Activated CD4-positive, alpha-beta T cell treated with anti-CD3 and anti-CD28 coated beads, Interleukin-2, Interleukin-4, amounts not matched to agents 100 ng/mL and 50 ng/mL, durations not matched to agents 16 hours and 8 hours (primary cell): Measurements from ENCODE around the gene PRKG1.
"Not testable (repeated sequence)": the region's sequence is repeated elsewhere in the genome, so short reads cannot be mapped to it uniquely, and the experiment has no call there.

Experiments used
- DNase-seq: peaks from one replicate; pipeline ENCODE4 v3.0.0-alpha.2; 2020; ENCODE audit warnings: low spot score

The PRKG1 gene

GRCh38 chr10:51427758-51428157 lies 353.5 kb downstream of the PRKG1 start:
- DNase-seq = no peak

- no peak for DNase-seq
Observed at GRCh38 chr10:51430506-51430905, 356.2 kb downstream of the PRKG1 start.

DNA sequence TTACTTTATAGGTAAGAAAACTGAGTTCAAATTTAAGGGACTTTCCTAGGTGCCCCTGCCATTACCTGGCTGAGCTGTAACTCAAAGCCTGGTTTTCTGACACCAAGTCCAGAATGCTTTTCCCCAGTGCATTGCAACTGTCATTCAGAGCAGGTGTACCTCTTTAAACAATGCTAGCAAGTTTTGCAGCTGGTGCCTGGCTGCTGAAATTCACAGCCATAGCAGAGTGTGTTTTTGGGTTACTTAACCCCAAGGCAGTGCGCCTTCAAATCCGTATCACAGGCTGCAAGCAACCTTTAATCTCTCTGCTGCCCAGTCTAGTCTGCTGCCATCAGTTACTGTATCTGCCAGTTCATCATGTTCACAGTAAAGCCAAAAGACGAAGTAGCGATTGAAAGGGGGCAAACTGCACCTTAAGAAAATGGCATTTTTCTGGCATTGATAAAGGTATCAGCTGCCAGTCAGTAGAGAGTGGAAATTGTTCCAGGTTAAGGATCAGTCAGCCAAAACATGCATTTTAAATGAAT lies 359.7 kb downstream of the PRKG1 start:
- DNase-seq = no peak

DNA sequence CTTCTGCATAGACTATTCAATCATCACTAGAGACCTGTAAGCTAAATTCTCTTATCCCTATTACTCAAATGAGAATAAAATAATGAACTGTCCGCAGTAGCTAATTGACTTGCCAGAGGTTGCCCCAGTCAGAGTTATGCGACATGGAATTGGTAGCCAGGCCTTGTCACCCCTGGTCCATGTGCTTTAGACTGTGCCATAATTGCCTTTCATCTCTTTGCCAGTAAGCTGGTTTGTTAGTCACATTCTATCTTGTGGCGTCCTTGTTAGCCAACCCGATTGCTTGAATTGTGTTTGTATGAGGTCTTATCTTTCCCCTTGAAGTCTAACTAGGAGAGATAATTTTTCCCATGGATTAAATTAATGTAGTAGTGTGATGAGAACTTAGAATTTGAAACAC lies 362.5 kb downstream of the PRKG1 start:
- DNase-seq = no peak

DNA sequence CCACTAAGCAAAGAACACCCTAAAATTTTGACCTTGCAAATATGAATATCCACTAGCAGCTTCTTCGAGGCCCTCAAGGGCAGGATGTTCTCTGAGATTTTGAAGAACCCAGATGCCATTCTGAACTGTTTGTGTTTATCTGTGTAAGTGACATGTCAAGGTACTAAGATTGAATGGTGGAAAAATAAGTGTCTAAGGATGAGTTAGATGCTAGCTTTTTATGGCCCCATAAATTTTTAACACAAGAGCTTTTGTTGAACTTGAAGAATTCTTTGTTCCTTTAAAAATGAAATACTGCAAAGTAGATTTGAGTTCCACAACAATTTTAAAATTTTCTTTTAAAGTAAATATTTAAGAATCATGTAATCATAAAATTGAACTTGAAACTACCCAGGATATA lies 365.4 kb downstream of the PRKG1 start:
- no peak for DNase-seq

DNA sequence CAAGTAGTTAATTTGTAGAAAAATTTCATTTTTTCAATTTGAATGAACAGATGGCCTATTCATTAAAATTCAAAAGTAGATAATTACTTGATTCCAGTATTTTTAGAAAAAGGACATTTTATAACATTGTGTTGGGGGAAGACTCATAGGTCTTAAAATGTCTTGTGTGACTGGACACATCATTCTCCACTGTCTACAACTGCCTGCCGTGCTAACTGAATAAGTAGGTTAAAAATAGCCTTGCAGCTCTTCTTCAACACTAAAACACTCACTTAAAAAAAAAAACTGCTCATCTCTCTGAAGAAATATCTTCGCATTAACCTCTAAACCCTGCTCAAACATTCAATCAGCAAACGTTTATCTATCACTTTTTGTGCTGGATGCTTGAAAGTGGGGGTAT lies 371.3 kb downstream of the PRKG1 start:
- no peak for DNase-seq

DNA sequence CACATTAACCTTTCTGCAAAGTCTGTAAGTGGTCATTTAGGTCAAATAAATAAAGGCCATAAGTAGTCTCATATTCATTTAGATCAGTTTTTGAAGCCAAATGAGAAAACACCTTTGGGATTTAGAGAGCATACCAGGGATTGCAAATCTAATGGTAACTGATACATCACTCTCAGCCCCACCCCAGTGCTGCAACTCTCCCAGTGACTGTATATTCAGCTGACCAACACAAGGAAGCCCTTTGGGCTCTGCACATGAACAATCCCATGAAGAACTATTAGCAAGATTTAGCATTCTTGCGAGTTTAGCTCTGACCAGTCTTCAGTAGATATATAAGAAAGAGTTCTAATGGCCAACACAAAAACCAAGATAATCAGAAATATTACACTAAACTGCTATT lies 372.8 kb downstream of the PRKG1 start:
- no peak for DNase-seq

DNA sequence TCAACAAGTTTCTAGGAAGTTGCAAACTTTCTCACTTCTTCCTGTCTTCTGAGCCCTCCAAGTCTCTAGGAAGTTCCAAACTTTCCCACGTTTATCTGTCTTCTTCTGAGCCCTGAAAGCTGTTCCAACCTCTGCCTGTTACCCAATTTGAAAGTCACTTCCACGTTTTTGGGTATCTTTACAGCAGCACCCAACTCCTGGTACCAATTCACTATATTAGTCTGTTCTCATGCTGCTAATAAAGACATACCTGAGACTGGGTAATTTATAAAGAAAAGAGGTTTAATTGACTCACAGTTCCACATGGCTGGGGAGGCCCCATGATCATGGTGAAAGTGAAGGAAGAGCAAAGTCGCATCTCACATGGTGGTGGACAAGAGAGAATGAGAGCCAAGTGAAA lies 381.5 kb downstream of the PRKG1 start:
- not testable (repeated sequence) for DNase-seq

DNA sequence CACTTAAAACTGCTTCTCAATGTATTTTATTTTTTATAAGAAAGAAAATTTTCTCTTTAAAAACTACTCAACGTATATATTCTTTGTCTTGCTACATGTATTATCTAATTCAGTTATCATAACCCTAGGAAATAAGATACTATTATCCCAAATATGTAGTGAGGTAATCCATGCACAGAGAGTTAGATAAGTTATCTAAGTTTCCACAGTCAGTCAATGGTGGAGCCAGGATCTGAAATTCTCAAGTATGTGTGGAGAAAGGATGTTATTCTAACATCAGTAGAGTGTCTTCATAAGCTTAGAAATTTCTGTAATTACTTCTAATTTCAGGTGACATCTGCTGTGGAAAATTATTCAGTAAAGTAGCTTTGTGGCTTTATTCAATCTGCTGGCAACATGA lies 385.2 kb downstream of the PRKG1 start:
- no peak for DNase-seq

DNA sequence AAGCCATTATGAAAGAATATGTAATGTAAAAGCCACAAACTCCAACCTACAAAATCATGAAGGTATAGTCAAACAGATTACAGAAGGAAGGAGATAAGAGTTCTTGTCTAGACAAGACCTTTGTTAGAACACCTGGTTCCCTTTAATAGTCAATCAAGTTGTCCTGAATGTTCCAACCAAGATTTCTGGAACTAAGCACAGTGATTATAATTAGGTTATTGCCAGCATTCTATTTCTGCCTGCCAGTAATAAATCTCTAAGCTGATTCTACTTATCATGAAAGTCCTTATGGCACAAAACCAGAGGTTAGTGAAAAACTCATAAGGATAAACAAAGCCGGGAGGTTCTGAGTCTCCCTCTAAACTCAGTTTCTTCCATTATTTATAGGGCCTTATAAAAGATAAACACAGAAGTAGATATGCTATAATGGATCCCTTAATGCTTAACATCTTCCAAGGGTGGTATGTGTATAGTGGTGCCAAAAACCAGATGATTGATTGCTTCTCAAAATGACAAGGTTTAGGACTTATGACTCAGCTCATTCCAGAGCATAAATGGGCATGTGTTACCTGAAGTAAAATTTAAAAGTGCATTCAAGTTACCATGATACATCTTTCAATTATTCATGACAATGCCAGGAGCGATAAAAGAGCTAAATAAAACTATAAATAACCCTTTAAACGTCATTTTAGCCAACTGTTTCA lies 387.9 kb downstream of the PRKG1 start:
- DNase-seq = no peak

DNA sequence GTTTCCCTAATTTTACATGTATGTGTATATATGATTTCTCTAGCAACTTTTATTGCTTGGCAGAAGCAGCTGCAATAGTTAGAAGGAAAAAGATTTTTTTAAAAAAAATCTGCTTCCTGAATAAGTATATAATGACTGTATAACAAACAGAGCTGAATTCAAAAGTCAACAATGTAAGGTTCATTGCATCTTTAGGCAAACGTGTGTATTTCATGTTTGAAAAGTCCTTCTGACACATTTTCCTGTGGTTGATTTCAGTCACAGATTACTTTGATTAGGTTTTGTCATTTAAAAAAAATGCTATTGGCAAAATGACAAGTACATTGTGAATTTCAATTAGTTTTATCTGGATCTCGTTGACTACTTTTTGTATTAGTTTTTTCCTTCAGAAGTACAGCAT lies 394.1 kb downstream of the PRKG1 start:
- DNase-seq = no peak

- no peak for DNase-seq
Observed at GRCh38 chr10:51469686-51470085, 395.4 kb downstream of the PRKG1 start.

DNA sequence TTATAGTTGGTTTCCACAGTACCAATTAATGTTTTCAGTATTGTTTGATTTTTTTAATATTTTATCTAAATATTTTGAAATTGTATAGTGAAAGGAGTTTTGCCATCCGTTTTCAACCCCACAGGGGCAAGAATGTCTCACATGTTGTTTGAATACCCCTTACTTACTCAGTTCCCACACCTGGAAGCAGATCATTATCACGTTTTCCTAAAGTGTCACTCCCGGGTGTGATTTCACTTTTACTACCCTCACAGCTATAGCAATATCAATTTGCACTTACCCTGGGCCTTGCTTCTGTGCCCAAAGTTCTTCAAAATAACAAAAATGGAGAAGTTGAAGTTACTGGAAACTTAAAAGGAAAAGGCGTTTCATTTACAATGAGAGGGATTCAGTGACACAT lies 397.0 kb downstream of the PRKG1 start:
- DNase-seq = no peak

- no peak for DNase-seq
Observed at GRCh38 chr10:51472154-51472553, 397.9 kb downstream of the PRKG1 start.

- DNase-seq = no peak
Observed at GRCh38 chr10:51479711-51480110, 405.4 kb downstream of the PRKG1 start.

GRCh38 chr10:51485668-51486067 lies 411.4 kb downstream of the PRKG1 start:
- DNase-seq = no peak

- no peak for DNase-seq
Observed at GRCh38 chr10:51487576-51487975, 413.3 kb downstream of the PRKG1 start.

- no peak for DNase-seq
Observed at GRCh38 chr10:51488766-51489408, 414.6 kb downstream of the PRKG1 start.

- no peak for DNase-seq
Observed at GRCh38 chr10:51498424-51498823, 424.1 kb downstream of the PRKG1 start.

- no peak for DNase-seq
Observed at GRCh38 chr10:51501396-51501795, 427.1 kb downstream of the PRKG1 start.

DNA sequence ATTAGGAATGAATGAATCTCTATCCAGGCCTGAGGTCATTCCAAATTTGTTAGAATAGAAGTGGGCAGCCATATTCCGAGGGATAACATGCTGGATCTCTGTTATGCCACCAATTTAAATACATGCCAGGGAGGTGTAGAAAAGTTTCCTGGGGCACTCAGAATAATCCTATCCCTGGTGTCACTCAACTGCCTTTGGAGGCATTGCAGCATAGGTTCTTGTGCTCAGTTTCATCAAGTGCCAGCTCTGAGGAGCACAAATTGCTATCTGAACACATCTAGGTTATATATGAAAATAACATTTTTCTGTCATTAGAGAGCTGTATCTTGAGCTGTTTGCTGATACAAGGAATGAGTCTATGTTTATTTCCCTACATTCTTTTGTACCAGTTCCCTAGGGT lies 427.8 kb downstream of the PRKG1 start:
- DNase-seq = no peak

- DNase-seq = no peak
Observed at GRCh38 chr10:51503378-51503777, 429.1 kb downstream of the PRKG1 start.

DNA sequence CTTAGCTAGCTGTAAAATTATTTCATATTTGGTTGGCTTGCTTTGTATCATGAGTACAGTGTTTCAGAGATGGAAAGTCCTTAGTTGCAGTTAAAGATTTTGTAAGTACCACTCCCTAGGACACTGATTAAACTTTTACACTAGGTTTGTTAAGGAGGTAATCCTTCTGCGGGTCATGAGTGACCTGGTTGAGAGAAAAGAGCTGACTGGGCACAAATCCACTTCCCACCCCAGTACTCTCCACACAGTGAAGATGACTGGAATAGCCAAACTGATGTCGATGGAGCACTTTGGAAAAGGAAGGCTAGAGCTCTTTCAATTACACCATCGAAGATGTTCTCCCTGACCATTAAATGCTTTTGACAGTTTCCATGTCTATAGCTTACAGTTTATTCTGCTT lies 433.2 kb downstream of the PRKG1 start:
- DNase-seq = no peak

GRCh38 chr10:51508156-51508555 lies 433.9 kb downstream of the PRKG1 start:
- DNase-seq = no peak
